HG03095 (cell line): Measurements from ENCODE around the gene CCDC14.
"Not testable (repeated sequence)": the region's sequence is repeated elsewhere in the genome, so short reads cannot be mapped to it uniquely, and the experiment has no call there.

Source experiments
- ATAC-seq: cut with Tn5 transposase; IDR thresholded peaks from one replicate; pipeline ENCODE4 v1.9.1; 2021; ENCODE audit warnings: moderate library complexity; ENCODE audit not compliant: unreplicated experiment

Gene CCDC14, protein sequence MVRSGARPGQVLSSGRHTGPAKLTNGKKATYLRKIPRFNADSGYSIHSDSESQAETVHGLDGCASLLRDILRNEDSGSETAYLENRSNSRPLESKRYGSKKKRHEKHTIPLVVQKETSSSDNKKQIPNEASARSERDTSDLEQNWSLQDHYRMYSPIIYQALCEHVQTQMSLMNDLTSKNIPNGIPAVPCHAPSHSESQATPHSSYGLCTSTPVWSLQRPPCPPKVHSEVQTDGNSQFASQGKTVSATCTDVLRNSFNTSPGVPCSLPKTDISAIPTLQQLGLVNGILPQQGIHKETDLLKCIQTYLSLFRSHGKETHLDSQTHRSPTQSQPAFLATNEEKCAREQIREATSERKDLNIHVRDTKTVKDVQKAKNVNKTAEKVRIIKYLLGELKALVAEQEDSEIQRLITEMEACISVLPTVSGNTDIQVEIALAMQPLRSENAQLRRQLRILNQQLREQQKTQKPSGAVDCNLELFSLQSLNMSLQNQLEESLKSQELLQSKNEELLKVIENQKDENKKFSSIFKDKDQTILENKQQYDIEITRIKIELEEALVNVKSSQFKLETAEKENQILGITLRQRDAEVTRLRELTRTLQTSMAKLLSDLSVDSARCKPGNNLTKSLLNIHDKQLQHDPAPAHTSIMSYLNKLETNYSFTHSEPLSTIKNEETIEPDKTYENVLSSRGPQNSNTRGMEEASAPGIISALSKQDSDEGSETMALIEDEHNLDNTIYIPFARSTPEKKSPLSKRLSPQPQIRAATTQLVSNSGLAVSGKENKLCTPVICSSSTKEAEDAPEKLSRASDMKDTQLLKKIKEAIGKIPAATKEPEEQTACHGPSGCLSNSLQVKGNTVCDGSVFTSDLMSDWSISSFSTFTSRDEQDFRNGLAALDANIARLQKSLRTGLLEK

DNA sequence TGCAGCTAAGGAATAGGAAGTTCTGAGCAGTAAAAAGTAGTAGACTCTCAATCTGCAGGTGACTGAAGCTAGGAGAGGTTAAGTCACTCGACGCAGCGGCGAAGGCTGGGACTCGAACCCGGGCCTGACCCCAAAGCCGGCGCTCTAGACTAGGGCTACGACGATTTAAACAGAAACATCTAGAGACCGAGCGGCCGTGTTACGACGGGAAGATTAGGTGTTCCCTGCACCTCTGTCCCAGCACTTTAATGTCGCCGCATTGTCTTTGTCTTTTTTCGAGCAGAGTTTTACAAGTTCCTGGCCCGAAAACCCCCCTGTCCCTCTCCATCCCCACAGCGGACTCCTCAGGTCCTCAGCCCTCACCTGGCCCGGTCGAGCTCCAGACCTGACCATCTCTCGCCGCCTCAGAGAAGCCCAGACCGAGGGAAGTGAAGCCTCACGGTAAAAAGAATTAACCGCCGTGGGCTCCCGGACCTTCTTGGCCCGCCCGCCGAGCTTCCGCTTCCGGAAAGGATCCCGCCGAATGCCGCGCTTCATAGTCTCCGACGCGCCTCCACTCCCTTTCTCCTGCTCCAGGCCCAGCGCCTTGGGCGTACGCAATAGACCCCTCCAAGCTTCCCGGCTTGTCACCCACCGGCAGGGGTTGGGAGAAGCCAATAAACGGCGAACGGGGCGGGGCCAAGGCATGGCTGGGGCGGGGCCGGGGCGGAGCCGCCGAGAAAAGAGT lies at the start of gene CCDC14:
CCDC14 (minus strand) TSS at position 449 of the 727 bp plus-strand sequence; CDS start at position 393, 56 bp downstream.
- ATAC-seq: peak; percentile 69

GRCh38 chr3:124008321-124008720 lies 47.3 kb upstream of the CCDC14 start:
- ATAC-seq: not testable (repeated sequence)

DNA sequence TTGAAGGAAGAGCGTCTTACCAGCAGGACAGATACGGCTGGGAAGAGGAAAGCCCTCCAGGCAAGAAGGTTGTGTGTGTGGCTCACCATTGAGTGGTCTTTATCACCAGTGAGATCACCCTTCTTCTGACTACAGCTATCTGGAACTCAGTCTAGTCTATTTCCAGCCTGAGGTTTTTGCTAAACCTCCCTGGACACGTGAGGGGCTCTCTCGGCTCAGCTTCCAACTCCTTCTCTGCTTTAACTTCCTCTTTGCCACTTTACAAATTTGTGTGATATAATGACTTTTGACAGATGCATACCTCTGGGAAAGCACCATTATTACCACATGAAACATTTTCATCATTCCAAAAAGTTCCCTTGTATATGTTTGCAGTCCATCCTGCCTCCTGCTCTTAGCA lies 46.2 kb upstream of the CCDC14 start:
- ATAC-seq: no peak

DNA sequence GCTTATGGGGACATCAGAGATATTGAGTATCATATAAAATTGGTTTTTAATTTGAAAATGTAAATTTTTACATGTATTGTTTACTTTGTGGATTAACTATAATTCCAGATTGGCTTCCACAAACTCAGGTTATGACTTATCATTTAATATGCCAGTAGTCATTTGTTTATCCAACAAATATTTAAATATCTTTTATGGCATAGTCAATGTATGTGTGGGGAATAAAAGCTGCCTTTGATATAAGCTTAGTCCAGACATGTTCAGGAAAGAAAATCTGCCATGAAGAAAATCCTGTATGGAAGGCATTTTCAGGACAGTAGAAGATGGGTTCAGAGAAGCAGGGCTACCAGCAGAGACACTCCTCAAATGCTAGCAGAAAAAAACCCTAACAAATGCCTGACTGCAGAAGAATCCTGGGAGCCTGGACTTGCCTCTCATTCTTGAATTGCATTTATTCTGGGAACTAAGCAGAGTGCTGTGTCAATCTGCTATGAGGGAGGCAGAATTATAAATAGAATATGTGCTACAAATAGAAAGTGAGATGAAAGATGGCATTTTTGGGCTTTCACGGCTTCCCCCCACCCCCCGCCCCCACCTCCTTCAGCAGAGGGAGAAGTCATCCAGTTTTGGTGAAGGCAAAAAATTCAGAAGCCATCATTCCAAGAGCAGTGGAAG lies 41.5 kb upstream of the CCDC14 start:
- ATAC-seq: not testable (repeated sequence)

DNA sequence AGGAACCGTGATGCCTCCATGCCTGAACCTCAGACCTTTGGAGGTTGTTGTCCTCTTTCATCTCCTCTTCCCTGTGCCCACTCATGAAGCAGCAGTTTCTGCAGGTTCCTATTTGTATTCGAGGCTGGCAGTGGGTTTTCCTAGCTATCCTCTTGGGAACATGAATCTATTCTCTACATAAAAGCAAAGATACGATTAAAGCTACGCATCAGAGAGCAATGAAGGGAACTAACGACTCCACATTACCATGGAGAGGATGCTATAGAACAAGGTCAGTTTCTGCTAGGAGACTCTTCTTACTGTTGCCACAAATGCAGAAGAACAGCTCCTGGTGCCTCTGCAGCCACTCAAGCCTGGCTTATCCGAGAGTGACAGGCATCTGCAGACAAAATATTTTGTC lies 40.3 kb upstream of the CCDC14 start:
- ATAC-seq: not testable (repeated sequence)

GRCh38 chr3:123997543-123997942 lies 36.5 kb upstream of the CCDC14 start:
- ATAC-seq: no peak

DNA sequence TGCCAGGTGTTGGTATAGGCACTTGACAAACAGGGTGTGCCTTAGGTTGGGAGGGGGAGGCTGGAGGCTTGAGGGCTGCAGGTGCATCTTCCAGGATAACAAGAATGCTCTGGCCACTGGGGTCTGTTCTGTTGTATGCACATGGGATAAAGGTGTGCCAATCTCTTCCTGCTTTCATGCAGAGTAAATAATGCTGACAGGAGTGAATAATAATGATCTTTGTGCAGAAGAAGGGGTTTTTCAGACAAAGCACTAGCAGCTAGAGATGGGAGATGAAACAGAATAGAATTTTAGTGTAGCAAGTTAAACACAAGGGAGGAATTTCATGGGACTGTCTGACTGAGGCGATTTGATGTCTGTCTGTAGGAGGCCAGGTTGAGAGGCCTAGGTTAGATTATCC lies 32.8 kb upstream of the CCDC14 start:
- no peak for ATAC-seq

GRCh38 chr3:123991730-123992588 lies 30.9 kb upstream of the CCDC14 start, which contains the start of gene ROPN1:
Gene ROPN1 (minus strand): TSS chr3:123992124. CDS start chr3:123980481, 11,643 bp downstream.
- not testable (repeated sequence) for ATAC-seq

DNA sequence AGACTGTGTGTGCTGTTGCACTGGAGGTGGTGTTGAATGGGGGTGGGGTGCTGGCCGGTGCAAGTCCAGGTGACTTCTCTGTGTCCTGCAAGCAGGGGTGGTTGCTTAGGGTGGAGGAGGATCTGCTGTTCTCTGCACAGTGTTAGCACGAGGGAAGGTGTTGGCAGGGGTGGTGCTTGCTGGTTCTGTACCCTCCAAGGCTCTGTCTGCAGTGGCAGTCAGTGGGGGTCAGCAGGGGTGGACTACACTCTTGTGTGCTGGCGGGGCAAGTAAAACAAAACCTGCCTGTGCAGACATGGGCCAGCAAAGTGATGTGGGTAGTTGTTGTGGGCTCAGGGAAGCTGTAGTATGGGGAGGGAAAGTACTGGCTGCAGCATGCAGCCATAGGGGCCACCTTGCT lies 25.4 kb upstream of the CCDC14 start:
- ATAC-seq: no peak

DNA sequence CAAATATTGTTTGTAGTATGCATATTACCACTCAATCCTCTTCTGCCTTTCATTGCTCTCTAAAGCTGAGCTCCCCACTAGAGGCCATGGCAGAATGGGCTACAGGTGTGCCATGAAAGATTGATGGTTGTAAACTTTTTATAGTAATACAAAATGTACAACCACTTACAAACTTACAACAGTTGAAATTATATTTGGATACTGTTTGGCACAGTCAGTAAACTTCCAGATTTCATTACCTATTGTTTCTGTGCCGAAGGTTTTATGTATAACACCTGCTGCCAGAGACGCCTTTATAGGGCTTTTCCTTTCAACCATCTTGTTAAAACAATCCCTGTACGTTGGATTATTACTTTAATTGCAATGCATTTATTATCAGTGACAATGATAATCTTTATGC lies 23.9 kb upstream of the CCDC14 start:
- ATAC-seq: no peak

DNA sequence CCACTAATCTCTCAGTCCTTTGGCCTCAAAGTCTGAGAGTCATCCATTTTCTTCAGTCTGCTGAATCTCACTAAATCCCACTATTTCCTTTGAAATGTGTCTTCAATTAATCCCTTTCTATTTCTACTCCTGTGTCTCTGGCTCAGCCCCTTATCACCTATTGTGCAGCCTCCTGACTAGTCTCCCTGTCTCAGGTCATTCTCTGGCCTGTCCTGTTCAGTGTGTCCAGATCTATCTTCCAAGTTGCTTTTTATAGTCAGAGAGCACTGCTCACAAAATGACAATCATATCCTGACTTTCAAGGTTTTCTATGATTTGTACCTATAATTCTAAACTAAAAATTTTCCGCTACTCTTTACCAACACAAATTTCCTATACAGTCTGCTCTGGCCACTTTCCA lies 23.3 kb upstream of the CCDC14 start:
- no peak for ATAC-seq

- ATAC-seq: not testable (repeated sequence)
These were observed 20.3 kb upstream of the CCDC14 start for GRCh38 chr3:123981317-123981716.

- no peak for ATAC-seq
These were observed 19.5 kb upstream of the CCDC14 start for GRCh38 chr3:123980539-123980938.

DNA sequence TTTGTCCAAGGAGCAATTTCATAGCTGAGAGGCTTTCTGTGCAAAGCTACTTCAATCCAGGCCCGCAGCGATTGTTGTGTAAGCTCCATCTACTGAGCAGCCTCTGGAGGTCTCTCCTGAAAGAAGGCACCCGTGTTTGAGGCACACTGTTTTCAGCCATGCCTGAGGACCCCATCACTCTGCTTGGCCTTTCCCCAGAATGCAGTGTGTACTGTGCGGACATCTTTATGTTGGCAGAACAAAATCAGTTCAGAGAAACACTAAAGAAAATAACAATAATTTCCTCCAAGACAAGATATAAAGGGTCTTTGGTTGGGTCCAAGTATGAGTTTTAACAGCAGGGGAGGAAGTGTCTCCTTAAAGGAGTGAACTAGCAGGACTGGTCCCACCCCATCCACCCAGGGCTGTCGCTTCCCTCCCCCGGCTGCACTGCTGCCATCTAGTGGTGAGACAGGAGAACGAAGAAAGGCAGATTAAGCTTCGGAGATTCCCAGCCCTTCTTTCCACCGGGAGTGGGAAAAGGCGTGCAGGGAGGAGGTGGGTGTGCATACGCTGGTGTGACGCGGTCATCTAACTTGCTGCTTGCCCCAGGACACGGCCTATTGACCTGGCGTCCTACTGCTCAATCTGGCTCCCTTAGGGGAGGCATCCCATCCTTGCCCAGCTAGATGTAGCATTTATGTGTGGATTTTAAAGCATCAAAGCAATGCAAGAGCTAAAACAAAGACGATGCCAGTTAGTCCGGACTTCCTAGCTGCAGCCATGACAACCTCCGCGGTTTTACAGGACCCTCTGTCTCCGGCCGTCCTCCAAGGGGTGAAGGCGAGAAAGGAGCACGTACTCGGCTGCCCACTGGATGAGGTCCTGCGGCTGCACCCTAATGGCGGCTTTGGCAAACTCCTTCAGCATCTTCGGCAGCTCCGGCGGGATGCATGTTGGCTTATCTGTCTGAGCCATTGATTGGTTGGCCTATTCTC lies 18.8 kb upstream of the CCDC14 start:
- not testable (repeated sequence) for ATAC-seq

DNA sequence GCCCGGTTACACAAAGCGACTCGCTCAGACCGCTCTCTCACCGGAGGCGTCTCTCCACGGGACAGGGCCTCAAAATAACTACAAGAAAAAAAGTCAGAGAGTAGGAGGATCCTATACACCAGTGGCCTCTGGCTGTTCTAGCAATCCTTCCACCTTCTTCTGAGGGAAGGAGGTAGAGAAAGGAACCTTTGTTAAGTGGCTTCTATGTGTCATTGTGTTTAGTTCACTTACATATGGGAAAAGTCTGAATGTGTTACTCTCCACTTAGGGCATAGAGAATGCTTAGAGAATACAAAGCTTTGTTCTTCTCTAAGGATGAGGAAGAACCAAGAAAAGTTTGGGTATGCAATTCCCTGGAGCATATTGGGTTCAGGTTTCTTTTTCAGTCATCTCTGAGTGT lies 15.9 kb upstream of the CCDC14 start:
- not testable (repeated sequence) for ATAC-seq

DNA sequence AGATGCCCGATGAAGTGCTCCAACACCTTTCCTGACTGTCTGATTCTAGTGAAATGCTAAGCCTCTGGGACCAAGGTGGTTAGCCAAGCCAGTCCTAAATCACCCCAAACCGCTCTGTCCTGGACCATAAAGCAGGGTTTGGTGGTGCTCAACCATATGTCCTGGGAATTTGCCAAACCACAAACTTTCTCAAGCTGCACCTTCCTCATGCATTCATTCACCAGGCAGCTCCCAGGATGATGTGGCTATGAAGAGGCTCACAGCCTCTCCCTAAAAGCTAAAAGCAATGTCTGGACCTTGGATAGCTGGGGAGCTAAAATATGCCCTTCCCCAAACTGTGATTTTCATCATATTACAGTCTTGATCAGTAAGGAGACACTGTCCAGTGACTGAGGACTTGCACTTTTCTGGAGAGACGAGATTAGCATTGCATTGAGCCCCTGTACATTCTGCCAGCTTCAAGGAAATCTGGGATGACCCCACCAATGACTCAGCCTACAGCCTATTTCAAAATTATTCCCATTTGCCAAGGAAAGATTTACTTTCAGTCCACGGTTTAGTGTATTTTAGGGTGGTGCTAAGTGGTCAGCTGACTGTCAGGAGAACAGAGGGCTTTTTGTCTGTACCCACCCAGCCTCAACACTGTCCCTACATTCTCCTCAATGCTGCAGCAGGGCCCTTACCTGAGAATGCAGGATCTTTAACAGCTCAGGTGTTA lies 15.3 kb upstream of the CCDC14 start:
- ATAC-seq: not testable (repeated sequence)

DNA sequence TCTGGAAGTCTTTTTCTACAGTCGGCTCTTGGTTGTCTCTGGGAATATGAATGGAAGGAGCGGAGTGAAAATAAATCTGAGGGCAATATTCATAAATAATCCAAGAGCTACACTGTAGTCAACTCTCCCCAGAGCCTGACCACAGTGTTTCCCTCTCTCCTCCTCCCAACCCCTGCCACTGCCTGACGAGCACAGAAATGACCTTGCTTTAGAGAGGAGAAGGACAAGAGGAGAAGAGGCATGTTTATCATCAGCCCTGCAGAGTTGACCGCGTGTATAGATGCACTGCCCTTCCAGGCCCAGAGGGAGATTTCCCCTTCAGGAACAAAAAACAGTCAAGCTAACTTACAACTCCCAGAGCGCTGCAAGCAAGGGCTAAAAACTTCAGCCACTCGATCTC lies 14.0 kb upstream of the CCDC14 start:
- ATAC-seq: not testable (repeated sequence)

DNA sequence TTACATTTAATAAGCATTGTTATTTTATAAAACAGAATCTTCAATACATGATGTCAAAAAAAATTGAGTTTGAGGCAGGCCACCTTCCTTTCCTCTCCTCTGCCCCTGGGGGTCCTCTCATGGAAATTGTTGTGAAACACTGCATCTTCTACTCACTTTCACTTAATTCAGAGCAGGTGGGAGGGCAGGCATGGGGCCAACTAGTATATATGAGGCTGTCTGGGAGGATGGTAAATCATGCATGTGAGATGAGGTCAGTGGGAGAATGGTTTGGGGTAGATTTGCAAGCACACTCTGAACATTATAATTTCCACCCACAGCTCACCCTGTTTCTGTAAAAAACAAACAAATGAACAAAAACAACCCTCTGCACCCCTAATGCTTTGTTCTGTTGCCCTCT lies 10.4 kb upstream of the CCDC14 start:
- no peak for ATAC-seq
